ENCODE measurements around the gene CACNB3. TPM values are rescaled to one million over a fixed set of nuclear protein-coding genes. Genes with fewer than 3 reads are reported as not detected.

The CACNB3 gene
- total and polyA plus RNA-seq, 2 donors (not counting 1 experiment from before 2014, with no cell fraction given) = 28.4 to 46.2 TPM

- H3K4me2 ChIP-seq (ENCODE audit: extremely low read depth, insufficient read depth, low read length) = no peak overlapping the region
- H4K20me1 ChIP-seq (ENCODE audit: control insufficient read depth, extremely low read depth, insufficient read depth, low read length) = no peaks in the 10 kb centered on the region
- TF ChIP-seq EZH2 (IDR thresholded peaks at IDR 0.05; ENCODE audit: low read length, missing control alignments) (no peak), CTCF (conservative IDR thresholded peaks at IDR 0.05 in 1 of 2, IDR thresholded peaks at IDR 0.05 in 1 of 2; ENCODE audit: low read depth in 1 of 2, low read length in 2 of 2) (no peak)
- H3K9me3 ChIP-seq (ENCODE audit: control insufficient read depth, insufficient read depth, low read depth, low read length) = no peaks in the 10 kb centered on the region
- no peak overlapping the region for H2AFZ ChIP-seq (ENCODE audit: low read length)
- H3K4me3 ChIP-seq (replicated peaks in 1 of 4; ENCODE audit: control extremely low read depth in 1 of 4, insufficient read depth in 1 of 4, low read depth in 3 of 4, low read length in 4 of 4) = no peak overlapping the region
- H3K27me3 ChIP-seq (ENCODE audit: control insufficient read depth, insufficient read depth, low read length) = no peaks in the 10 kb centered on the region
- no peaks in the 10 kb centered on the region for H3K79me2 ChIP-seq (ENCODE audit: control insufficient read depth, insufficient read depth, low read length)
- no peaks in the 10 kb centered on the region for H3K4me1 ChIP-seq (ENCODE audit: control insufficient read depth, extremely low read depth, insufficient read depth, low read length)
- no peak overlapping the region for H3K9ac ChIP-seq (ENCODE audit: insufficient read depth, low read length)
- no peak for DNase-seq (ENCODE audit: low read depth in 2 of 2)
- H3K27ac ChIP-seq (ENCODE audit: insufficient read depth, low read length) = no peak overlapping the region
- H3K36me3 ChIP-seq (ENCODE audit: control insufficient read depth, insufficient read depth, low read length) = no peaks in the 10 kb centered on the region
These were observed 17.8 kb upstream of the CACNB3 start for GRCh38 chr12:48800457-48800856.

GRCh38 chr12:48800971-48801370 is 17.3 kb upstream of the CACNB3 start:
- H3K27me3 ChIP-seq (ENCODE audit: control insufficient read depth, insufficient read depth, low read length) = no peaks in the 10 kb centered on the region
- TF ChIP-seq CTCF (conservative IDR thresholded peaks at IDR 0.05 in 1 of 2, IDR thresholded peaks at IDR 0.05 in 1 of 2; ENCODE audit: low read depth in 1 of 2, low read length in 2 of 2) = no peak
- no peak for TF ChIP-seq EZH2 (IDR thresholded peaks at IDR 0.05; ENCODE audit: low read length, missing control alignments)
- no peaks in the 10 kb centered on the region for H3K9me3 ChIP-seq (ENCODE audit: control insufficient read depth, insufficient read depth, low read depth, low read length)
- H3K36me3 ChIP-seq (ENCODE audit: control insufficient read depth, insufficient read depth, low read length) = no peaks in the 10 kb centered on the region
- no peaks in the 10 kb centered on the region for H3K4me1 ChIP-seq (ENCODE audit: control insufficient read depth, extremely low read depth, insufficient read depth, low read length)
- no peaks in the 10 kb centered on the region for H4K20me1 ChIP-seq (ENCODE audit: control insufficient read depth, extremely low read depth, insufficient read depth, low read length)
- H3K4me3 ChIP-seq (replicated peaks in 1 of 4; ENCODE audit: control extremely low read depth in 1 of 4, insufficient read depth in 1 of 4, low read depth in 3 of 4, low read length in 4 of 4) = no peak overlapping the region
- H3K9ac ChIP-seq (ENCODE audit: insufficient read depth, low read length) = no peak overlapping the region
- no peaks in the 10 kb centered on the region for H3K79me2 ChIP-seq (ENCODE audit: control insufficient read depth, insufficient read depth, low read length)
- DNase-seq (ENCODE audit: low read depth in 2 of 2) = no peak
- H3K4me2 ChIP-seq (ENCODE audit: extremely low read depth, insufficient read depth, low read length) = no peak overlapping the region
- no peak overlapping the region for H2AFZ ChIP-seq (ENCODE audit: low read length)
- H3K27ac ChIP-seq (ENCODE audit: insufficient read depth, low read length) = no peak overlapping the region

- Histone ChIP-seq H3K79me2 (ENCODE audit: control insufficient read depth, insufficient read depth, low read length) (no peaks in the 10 kb centered on the region), H3K9me3 (ENCODE audit: control insufficient read depth, insufficient read depth, low read depth, low read length) (no peaks in the 10 kb centered on the region), H3K27me3 (ENCODE audit: control insufficient read depth, insufficient read depth, low read length) (no peaks in the 10 kb centered on the region), H3K27ac (ENCODE audit: insufficient read depth, low read length) (no peak overlapping the region), H3K9ac (ENCODE audit: insufficient read depth, low read length) (no peak overlapping the region), H3K36me3 (ENCODE audit: control insufficient read depth, insufficient read depth, low read length) (no peaks in the 10 kb centered on the region), H3K4me2 (ENCODE audit: extremely low read depth, insufficient read depth, low read length) (no peak overlapping the region), H3K4me1 (ENCODE audit: control insufficient read depth, extremely low read depth, insufficient read depth, low read length) (no peaks in the 10 kb centered on the region), H2AFZ (ENCODE audit: low read length) (no peak overlapping the region), H3K4me3 (replicated peaks in 1 of 4; ENCODE audit: control extremely low read depth in 1 of 4, insufficient read depth in 1 of 4, low read depth in 3 of 4, low read length in 4 of 4) (no peak overlapping the region), H4K20me1 (ENCODE audit: control insufficient read depth, extremely low read depth, insufficient read depth, low read length) (no peaks in the 10 kb centered on the region)
- TF ChIP-seq EZH2 (IDR thresholded peaks at IDR 0.05; ENCODE audit: low read length, missing control alignments) = no peak
- TF ChIP-seq CTCF (conservative IDR thresholded peaks at IDR 0.05 in 1 of 2, IDR thresholded peaks at IDR 0.05 in 1 of 2; ENCODE audit: low read depth in 1 of 2, low read length in 2 of 2) = no peak
- no peak for DNase-seq (ENCODE audit: low read depth in 2 of 2)
These were observed 14.6 kb upstream of the CACNB3 start for GRCh38 chr12:48803675-48804074.

All from fibroblast of lung (primary cell).